Measurements from ENCODE around the gene TMEM270. TPM values are rescaled to one million over a fixed set of nuclear protein-coding genes. Genes with fewer than 3 reads are reported as not detected.
"Not testable (repeated sequence)": the region's sequence is repeated elsewhere in the genome, so short reads cannot be mapped to it uniquely, and the experiment has no call there.

TMEM270 gene
- total RNA-seq, 1 donor from 2014 or later, result not detected

DNA sequence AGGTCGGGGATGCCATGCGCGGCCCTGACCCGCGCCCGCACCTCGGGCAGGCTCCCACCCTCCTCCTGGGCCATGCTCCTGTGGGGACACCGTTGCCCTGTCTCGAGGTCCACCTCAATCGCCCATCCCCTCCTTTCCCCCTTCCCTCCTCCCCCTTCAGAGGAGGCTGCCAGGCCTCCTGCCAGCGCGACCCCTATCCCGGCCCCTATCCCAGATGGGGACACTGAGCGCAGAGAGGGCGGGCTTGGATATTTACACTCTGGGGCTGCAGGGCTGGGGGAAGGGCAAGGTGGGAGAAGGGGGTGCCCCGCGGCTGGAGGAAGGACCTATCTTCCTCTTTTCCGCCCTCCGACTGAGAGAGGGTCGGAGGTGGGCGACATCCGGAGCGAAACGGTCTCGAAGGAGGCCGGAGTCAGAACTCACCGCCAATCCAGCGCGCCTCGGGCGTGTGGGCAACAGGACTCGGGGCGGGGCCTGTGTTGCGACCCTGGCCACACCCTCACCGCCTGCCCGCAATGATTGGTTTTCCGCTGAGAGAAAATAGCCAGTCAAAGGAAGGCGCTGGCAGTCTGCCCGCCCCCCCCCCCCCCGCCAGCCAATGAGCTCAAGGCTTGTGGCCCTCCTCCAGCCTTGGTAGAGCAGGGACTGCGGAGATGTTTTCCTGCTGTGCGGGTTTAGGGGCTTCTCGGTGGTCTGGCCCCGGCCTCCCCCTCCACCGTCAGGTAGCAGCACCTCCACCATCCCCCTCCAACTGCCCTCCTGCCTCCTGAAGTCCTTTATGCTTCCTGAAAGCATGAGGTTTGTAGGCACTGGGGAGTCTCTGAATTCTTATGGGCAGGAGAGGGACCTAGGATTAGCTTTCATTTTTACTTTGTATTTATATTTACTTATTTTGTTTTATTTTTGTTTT lies 18.6 kb upstream of the TMEM270 start, which contains the start of gene METTL27:
Gene METTL27, minus strand, starts transcription at position 450 of the 910 bp plus-strand sequence. Its CDS starts 376 bp downstream, at position 74.
- peaks cover 1% of the 10 kb centered on the region for H3K36me3 ChIP-seq (ENCODE audit: control insufficient read depth, insufficient read depth, low read length)
- TF ChIP-seq, protein P1, sequence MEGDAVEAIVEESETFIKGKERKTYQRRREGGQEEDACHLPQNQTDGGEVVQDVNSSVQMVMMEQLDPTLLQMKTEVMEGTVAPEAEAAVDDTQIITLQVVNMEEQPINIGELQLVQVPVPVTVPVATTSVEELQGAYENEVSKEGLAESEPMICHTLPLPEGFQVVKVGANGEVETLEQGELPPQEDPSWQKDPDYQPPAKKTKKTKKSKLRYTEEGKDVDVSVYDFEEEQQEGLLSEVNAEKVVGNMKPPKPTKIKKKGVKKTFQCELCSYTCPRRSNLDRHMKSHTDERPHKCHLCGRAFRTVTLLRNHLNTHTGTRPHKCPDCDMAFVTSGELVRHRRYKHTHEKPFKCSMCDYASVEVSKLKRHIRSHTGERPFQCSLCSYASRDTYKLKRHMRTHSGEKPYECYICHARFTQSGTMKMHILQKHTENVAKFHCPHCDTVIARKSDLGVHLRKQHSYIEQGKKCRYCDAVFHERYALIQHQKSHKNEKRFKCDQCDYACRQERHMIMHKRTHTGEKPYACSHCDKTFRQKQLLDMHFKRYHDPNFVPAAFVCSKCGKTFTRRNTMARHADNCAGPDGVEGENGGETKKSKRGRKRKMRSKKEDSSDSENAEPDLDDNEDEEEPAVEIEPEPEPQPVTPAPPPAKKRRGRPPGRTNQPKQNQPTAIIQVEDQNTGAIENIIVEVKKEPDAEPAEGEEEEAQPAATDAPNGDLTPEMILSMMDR (IDR thresholded peaks at IDR 0.05; ENCODE audit: insufficient read depth, low read length, poor library complexity, severe bottlenecking), result no peak
- no peak for DNase-seq (ENCODE audit: low read depth)

DNA sequence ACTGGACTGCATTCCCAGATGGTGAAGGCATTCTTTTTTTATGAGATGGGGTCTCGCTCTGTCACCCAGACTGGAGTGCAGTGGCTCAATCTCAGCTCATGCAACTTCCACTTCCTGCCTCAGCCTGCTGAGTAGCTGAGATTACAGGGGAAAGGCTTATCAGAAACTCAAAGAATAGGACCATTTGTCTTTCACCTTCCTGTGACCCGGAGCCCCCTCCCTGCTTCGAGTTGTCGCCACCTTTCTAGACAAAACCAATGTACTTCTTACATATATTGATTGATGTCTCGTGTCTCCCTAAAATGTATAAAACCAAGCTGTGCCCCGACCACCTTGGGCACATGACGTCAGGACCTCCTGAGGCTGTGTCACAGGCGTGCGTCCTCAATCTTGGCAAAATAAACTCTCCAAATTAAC lies 16.8 kb upstream of the TMEM270 start:
- Histone ChIP-seq H3K36me3 (ENCODE audit: control insufficient read depth, insufficient read depth, low read length) (peaks cover 1% of the 10 kb centered on the region), H3K4me3 (ENCODE audit: low read depth, low read length) (no peak overlapping the region), H3K27me3 (ENCODE audit: control insufficient read depth, insufficient read depth, low read length) (no peaks in the 10 kb centered on the region)
- TF ChIP-seq, protein P1 (IDR thresholded peaks at IDR 0.05; ENCODE audit: insufficient read depth, low read length, poor library complexity, severe bottlenecking), result no peak
- DNase-seq (ENCODE audit: low read depth), result no peak

More for the DNA sequence above, 18.6 kb upstream of the TMEM270 start, which contains the start of gene METTL27:
- Histone ChIP-seq H3K4me3 (ENCODE audit: low read depth, low read length) (peak within 1 kb of the TSS; percentile 61), H3K27me3 (ENCODE audit: control insufficient read depth, insufficient read depth, low read length) (no peaks in the 10 kb centered on the region)

DNA sequence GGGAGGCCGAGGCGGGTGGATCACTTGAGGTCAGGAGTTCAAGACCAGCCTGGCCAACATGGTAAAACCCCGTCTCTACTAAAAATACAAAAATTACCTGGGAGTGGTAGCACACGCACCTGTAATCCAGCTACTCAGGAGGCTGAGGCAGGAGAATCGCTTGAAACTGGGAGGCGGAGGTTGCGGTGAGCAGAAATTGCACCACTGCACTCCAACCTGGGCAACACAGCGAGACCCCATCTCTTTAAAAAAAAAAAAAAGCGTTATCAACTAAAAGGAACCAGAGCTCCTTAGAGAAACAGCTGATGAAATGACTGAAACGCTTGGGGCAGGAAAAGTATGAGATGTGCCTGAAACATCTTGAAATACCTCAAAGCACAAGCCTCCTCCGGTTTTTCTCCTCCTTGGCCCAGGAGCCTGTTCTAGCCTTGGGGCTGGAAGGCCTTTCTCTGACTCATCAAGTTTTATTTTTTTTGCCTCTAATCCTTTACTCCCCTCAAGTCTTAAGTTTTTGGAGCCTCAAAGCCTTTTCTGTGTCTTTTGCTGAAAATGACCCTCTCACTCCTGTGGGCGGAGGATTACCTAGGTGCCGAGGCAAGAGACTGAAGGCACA lies 16.0 kb upstream of the TMEM270 start:
- TF ChIP-seq, protein P1 (IDR thresholded peaks at IDR 0.05; ENCODE audit: insufficient read depth, low read length, poor library complexity, severe bottlenecking), result no peak
- no peaks in the 10 kb centered on the region for H3K27me3 ChIP-seq (ENCODE audit: control insufficient read depth, insufficient read depth, low read length)
- no peak overlapping the region for H3K4me3 ChIP-seq (ENCODE audit: low read depth, low read length)
- H3K36me3 ChIP-seq (ENCODE audit: control insufficient read depth, insufficient read depth, low read length), result peaks cover 1% of the 10 kb centered on the region
- no peak for DNase-seq (ENCODE audit: low read depth)

DNA sequence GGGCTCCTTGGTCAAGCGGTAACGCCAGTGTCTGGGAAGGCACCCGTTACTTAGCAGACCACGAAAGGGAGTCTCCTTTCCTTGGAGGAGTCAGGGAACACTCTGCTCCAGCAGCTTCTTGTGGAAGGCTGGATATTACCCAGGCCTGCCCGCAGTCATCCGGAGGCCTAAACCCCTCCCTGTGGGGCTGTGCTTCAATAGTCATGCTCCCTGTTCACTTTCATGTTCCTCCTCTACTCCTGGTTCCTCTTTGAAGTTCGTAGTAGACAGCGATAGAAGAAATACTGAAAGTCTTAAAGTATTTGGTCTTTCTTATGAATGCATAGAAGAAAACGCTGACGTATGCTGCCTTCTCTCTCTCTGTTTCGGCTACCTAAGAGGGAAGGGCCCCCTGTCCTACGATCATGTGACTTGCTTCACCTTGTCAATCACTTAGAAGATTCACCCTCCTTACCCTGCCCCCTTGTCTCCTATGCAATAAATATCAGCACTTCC lies 15.2 kb upstream of the TMEM270 start:
- not testable (repeated sequence) for H3K27me3 ChIP-seq (ENCODE audit: control insufficient read depth, insufficient read depth, low read length); H3K4me3 ChIP-seq (ENCODE audit: low read depth, low read length); DNase-seq (ENCODE audit: low read depth); H3K36me3 ChIP-seq (ENCODE audit: control insufficient read depth, insufficient read depth, low read length)

DNA sequence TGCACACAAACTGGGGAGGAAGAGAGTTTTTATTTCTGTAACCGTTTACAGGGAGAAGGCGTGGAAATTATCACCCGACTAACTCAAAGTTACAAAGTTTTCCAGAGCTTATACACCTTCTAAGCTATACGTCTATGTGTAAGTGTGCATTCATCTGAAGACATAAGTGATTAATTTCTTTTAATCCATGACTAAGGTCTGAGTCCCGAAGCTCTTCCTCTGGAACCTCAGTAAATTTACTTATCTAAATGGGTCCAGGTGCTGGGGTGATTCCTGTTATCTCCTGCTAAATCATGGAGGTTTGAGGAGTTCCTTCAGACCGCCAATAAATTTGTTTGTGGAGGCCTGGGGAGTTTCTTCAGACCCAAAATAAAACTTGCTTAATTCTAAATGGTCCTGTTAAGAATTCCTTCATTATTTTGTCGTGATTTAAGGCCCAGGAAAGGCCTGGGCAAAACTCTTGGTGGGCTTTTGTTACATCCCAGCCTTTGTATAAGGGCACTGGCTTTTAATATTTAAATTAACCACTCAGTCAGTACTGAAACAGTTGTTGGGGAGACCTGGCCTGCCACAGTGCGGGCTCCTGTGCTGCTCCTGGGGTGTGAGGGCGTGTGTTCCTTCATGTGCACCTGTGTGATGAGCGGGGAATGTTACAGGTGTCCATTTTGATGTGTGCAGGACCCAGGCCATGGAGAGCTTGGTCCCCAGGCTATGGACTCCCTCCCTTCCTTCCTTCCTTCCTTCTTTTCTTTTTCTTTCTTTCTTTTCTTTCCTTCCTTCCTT lies 12.8 kb upstream of the TMEM270 start:
- DNase-seq (ENCODE audit: low read depth), result no peak
- TF ChIP-seq, protein P1 (IDR thresholded peaks at IDR 0.05; ENCODE audit: insufficient read depth, low read length, poor library complexity, severe bottlenecking), result no peak
- H3K4me3 ChIP-seq (ENCODE audit: low read depth, low read length), result no peak overlapping the region
- no peaks in the 10 kb centered on the region for H3K36me3 ChIP-seq (ENCODE audit: control insufficient read depth, insufficient read depth, low read length)
- no peaks in the 10 kb centered on the region for H3K27me3 ChIP-seq (ENCODE audit: control insufficient read depth, insufficient read depth, low read length)

Data from kidney epithelial cell (primary cell).